GM23338 (cell line): Measurements from ENCODE around the gene EXOC7. TPM values are rescaled to one million over a fixed set of nuclear protein-coding genes. Genes with fewer than 3 reads are reported as not detected.

Experiments
- ATAC-seq: fragments of 200-7000 bp; cut with Tn5 transposase; 3 replicates; pipeline ENCODE4 v1.9.1; 2020
- DNase-seq: peaks from one replicate; pipeline ENCODE4 v3.0.0-alpha.2; 2015; ENCODE audit warnings: low spot score
- H2AFZ ChIP-seq: fragments of 200-600 bp; sonication (generic); 2 replicates; pipeline ENCODE4 v1.8.0; 2016; ENCODE audit warnings: antibody characterized with exemption, mild to moderate bottlenecking, moderate library complexity
- H3F3A ChIP-seq: fragments of 200-600 bp; sonication (generic); replicated peaks from 2 replicates; pipeline ENCODE4 v1.8.0; 2017; ENCODE audit warnings: antibody characterized with exemption, mixed run types, low read depth
- H3K27ac ChIP-seq: fragments of 200-600 bp; sonication (generic); 2 replicates; pipeline ENCODE4 v1.6.1; 2016; ENCODE audit warnings: low read depth
- H3K27me3 ChIP-seq: fragments of 200-600 bp; sonication (generic); 2 replicates; pipeline ENCODE4 v1.8.0; 2016; ENCODE audit warnings: mild to moderate bottlenecking, mixed run types, moderate library complexity; ENCODE audit not compliant: insufficient read depth
- H3K36me3 ChIP-seq: fragments of 200-600 bp; sonication (generic); 2 replicates; pipeline ENCODE4 v1.8.0; 2016; ENCODE audit warnings: mild to moderate bottlenecking; ENCODE audit not compliant: insufficient read depth
- H3K4me1 ChIP-seq: fragments of 200-600 bp; sonication (generic); 2 replicates; pipeline ENCODE4 v1.8.0; 2016; ENCODE audit warnings: mild to moderate bottlenecking, moderate library complexity; ENCODE audit not compliant: insufficient read depth
- H3K4me2 ChIP-seq: fragments of 200-600 bp; sonication (generic); 2 replicates; pipeline ENCODE4 v1.7.1; 2017; ENCODE audit warnings: mixed run types
- H3K4me3 ChIP-seq: fragments of 200-600 bp; sonication (generic); 2 replicates; pipeline ENCODE4 v1.6.1; 2016; ENCODE audit warnings: mixed run types
- H3K79me2 ChIP-seq: fragments of 200-600 bp; sonication (generic); replicated peaks from 2 replicates; pipeline ENCODE4 v1.8.0; 2017; ENCODE audit warnings: mild to moderate bottlenecking; ENCODE audit not compliant: insufficient read depth
- H3K9me2 ChIP-seq: fragments of 200-600 bp; sonication (generic); 2 replicates; pipeline ENCODE4 v1.8.0; 2017; ENCODE audit not compliant: insufficient read depth
- H4K20me1 ChIP-seq: fragments of 200-600 bp; sonication (generic); replicated peaks from 2 replicates; pipeline ENCODE4 v1.8.0; 2017; ENCODE audit warnings: mild to moderate bottlenecking; ENCODE audit not compliant: insufficient read depth
- H3K27ac Mint-ChIP-seq: 2 replicates; pipeline ENCODE4 v1.8.0; 2020; ENCODE audit warnings: inconsistent platforms, mild to moderate bottlenecking, moderate library complexity, mixed read lengths
- H3K27me3 Mint-ChIP-seq: 3 replicates; pipeline ENCODE4 v1.8.0; 2022; ENCODE audit warnings: low read depth, mild to moderate bottlenecking, moderate library complexity, mixed read lengths, inconsistent platforms; ENCODE audit not compliant: insufficient read depth, poor library complexity
- H3K36me3 Mint-ChIP-seq: 3 replicates; pipeline ENCODE4 v1.8.0; 2021; ENCODE audit warnings: low read depth, mild to moderate bottlenecking, inconsistent platforms, moderate library complexity, mixed read lengths
- H3K4me1 Mint-ChIP-seq: 3 replicates; pipeline ENCODE4 v1.8.0; 2020; ENCODE audit warnings: mild to moderate bottlenecking, inconsistent platforms, mixed read lengths
- H3K4me3 Mint-ChIP-seq: 3 replicates; pipeline ENCODE4 v1.8.0; 2021; ENCODE audit warnings: moderate library complexity, mild to moderate bottlenecking, inconsistent platforms, mixed read lengths
- H3K9me3 Mint-ChIP-seq: 3 replicates; pipeline ENCODE4 v1.8.0; 2020; ENCODE audit warnings: moderate library complexity, mild to moderate bottlenecking, inconsistent platforms, mixed read lengths
- CREB1 ChIP-seq: fragments of 250-450 bp; sonication (Bioruptor Pico); IDR thresholded peaks from 2 replicates; pipeline ENCODE4 v1.5.0; 2020; ENCODE audit warnings: low read depth, mild to moderate bottlenecking, moderate library complexity
- EZH2phosphoT487 ChIP-seq: fragments of 200-600 bp; sonication (generic); IDR thresholded peaks from one replicate; pipeline ENCODE4 v1.8.1; 2018; ENCODE audit warnings: antibody characterized with exemption; ENCODE audit not compliant: unreplicated experiment
- JUNB ChIP-seq: IDR thresholded peaks from one replicate; pipeline ENCODE4 v1.6.1; 2016; ENCODE audit warnings: antibody characterized with exemption; ENCODE audit not compliant: unreplicated experiment
- NANOG ChIP-seq: IDR thresholded peaks from 2 replicates; pipeline ENCODE4 v1.6.1; 2016; ENCODE audit warnings: antibody characterized with exemption, borderline replicate concordance
- POLR2AphosphoS5 ChIP-seq: IDR thresholded peaks from 2 replicates; pipeline ENCODE4 v1.6.1; 2016; ENCODE audit warnings: antibody characterized with exemption, low read depth
- STAT1 ChIP-seq: IDR thresholded peaks from one replicate; pipeline ENCODE4 v1.6.1; 2016; ENCODE audit warnings: antibody characterized with exemption; ENCODE audit not compliant: unreplicated experiment
- ZNF114 ChIP-seq: fragments of 250-450 bp; sonication (Bioruptor Pico); IDR thresholded peaks from 2 replicates; pipeline ENCODE4 v1.5.0; 2020; ENCODE audit warnings: mild to moderate bottlenecking, moderate library complexity
- polyA plus RNA-seq: library from polyadenylated mRNA; unstranded; fragments of >200 nt; fragmentation: Nextera tagmentation; extraction: Ambion mirVana; gene quantifications from 2 replicates; pipeline ENCODE4 v1.2.1, GENCODE V29; 2016
- total RNA-seq: library from RNA; depleted of rRNA; stranded (reverse); fragments of >200 nt; shearing (Covaris generic); gene quantifications from 2 replicates; pipeline ENCODE4 v1.2.3, GENCODE V29; 2014
- TF ChIP-seq, protein P1 (sequence below), 2 experiments: fragments of 200-600 bp in 1 of 2; sonication (generic) in 1 of 2; conservative IDR thresholded peaks; 2 replicates each; pipeline versions ENCODE4 v1.5.1 to v1.6.1; 2016 to 2017; ENCODE audit warnings: antibody characterized with exemption in 2 of 2, low read depth in 2 of 2, mild to moderate bottlenecking in 2 of 2, moderate library complexity in 1 of 2
- TF ChIP-seq, protein P2 (sequence below): fragments of 250-450 bp; sonication (Bioruptor Pico); IDR thresholded peaks from 2 replicates; pipeline ENCODE4 v1.5.0; 2020; ENCODE audit warnings: mild to moderate bottlenecking, moderate library complexity
- TF ChIP-seq, protein P3 (sequence below): IDR thresholded peaks from 2 replicates; pipeline ENCODE4 v1.6.1; 2016; ENCODE audit warnings: antibody characterized with exemption
- TF ChIP-seq, protein P4 (sequence below): IDR thresholded peaks from one replicate; pipeline ENCODE4 v1.6.1; 2018; ENCODE audit warnings: antibody characterized with exemption; ENCODE audit not compliant: unreplicated experiment

The EXOC7 gene
- total and polyA plus RNA-seq, 2 experiments from 2014 or later: 75.4 to 77.4 TPM

DNA sequence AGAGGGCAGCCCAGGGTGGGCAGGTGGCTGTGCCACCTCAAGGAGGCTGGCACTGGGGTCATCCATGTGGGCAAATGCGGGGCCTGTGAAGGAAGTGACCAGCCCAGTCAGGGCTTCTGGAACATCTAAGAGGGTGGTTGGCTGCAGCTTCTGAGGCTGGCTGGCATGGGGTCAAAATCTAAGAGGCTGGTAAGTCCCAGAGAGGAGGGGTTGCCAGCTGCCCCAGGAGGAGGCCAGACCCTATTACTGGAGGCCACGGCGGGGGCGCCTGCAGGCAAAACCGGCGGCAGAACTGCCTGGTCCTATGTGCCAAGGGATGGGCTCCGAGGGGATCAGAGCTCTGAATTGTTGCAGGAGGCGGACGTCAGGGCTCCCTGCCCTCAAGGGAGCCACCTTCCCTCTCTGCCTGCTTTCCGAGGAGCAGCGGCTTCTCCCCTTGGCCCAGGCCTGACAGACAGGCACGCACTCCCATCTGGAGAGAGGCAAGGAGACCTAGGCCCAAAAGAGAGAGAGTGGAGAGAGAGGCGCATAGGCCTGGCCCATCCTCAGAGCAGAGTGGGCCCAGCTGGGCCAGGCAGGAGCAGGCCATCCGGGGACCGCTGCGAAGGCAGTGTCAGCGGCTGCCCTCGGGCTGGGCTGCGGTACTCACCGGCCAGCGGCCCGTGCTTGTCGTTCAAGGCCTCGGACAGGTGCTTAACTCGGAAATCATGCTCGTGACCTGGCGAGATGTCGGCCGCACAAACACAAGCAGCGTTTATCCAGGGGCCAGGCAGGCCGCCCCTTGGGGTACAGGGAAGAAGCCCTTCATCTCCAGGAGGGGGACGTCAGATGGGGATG, 13.7 kb downstream of the EXOC7 start:
- Mint-ChIP-seq H3K27ac (no peak overlapping the region), H3K4me1 (no peaks in the 10 kb centered on the region)
- no peak for ATAC-seq

More for the DNA sequence above, 13.7 kb downstream of the EXOC7 start:
- Histone ChIP-seq H3K9me2 (no peaks in the 10 kb centered on the region), H3K4me2 (no peak overlapping the region), H3K27ac (no peak overlapping the region), H3K79me2 (no peaks in the 10 kb centered on the region), H3K36me3 (peaks cover 4% of the 10 kb centered on the region; the same call in 1 of the 2 replicates), H3K4me1 (no peaks in the 10 kb centered on the region), H4K20me1 (no peaks in the 10 kb centered on the region), H3K27me3 (no peaks in the 10 kb centered on the region), H2AFZ (no peak overlapping the region), H3F3A (no peaks in the 10 kb centered on the region), H3K4me3 (no peak overlapping the region)
- Mint-ChIP-seq H3K36me3 (peaks cover 65% of the 10 kb centered on the region), H3K4me3 (no peak overlapping the region), H3K9me3 (no peaks in the 10 kb centered on the region), H3K27me3 (peaks cover 7% of the 10 kb centered on the region)
- no peak for DNase-seq
- no peak for TF ChIP-seq CREB1 (CRISPR knock-in tag)
- TF ChIP-seq EZH2phosphoT487: no peak
- TF ChIP-seq POLR2AphosphoS5: no peak
- TF ChIP-seq, protein P1, sequence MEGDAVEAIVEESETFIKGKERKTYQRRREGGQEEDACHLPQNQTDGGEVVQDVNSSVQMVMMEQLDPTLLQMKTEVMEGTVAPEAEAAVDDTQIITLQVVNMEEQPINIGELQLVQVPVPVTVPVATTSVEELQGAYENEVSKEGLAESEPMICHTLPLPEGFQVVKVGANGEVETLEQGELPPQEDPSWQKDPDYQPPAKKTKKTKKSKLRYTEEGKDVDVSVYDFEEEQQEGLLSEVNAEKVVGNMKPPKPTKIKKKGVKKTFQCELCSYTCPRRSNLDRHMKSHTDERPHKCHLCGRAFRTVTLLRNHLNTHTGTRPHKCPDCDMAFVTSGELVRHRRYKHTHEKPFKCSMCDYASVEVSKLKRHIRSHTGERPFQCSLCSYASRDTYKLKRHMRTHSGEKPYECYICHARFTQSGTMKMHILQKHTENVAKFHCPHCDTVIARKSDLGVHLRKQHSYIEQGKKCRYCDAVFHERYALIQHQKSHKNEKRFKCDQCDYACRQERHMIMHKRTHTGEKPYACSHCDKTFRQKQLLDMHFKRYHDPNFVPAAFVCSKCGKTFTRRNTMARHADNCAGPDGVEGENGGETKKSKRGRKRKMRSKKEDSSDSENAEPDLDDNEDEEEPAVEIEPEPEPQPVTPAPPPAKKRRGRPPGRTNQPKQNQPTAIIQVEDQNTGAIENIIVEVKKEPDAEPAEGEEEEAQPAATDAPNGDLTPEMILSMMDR (conservative IDR thresholded peaks at IDR 0.05; ENCODE audit: low read depth in 2 of 2): no peak
- TF ChIP-seq STAT1: no peak
- no peak for TF ChIP-seq NANOG
- TF ChIP-seq, protein P2, sequence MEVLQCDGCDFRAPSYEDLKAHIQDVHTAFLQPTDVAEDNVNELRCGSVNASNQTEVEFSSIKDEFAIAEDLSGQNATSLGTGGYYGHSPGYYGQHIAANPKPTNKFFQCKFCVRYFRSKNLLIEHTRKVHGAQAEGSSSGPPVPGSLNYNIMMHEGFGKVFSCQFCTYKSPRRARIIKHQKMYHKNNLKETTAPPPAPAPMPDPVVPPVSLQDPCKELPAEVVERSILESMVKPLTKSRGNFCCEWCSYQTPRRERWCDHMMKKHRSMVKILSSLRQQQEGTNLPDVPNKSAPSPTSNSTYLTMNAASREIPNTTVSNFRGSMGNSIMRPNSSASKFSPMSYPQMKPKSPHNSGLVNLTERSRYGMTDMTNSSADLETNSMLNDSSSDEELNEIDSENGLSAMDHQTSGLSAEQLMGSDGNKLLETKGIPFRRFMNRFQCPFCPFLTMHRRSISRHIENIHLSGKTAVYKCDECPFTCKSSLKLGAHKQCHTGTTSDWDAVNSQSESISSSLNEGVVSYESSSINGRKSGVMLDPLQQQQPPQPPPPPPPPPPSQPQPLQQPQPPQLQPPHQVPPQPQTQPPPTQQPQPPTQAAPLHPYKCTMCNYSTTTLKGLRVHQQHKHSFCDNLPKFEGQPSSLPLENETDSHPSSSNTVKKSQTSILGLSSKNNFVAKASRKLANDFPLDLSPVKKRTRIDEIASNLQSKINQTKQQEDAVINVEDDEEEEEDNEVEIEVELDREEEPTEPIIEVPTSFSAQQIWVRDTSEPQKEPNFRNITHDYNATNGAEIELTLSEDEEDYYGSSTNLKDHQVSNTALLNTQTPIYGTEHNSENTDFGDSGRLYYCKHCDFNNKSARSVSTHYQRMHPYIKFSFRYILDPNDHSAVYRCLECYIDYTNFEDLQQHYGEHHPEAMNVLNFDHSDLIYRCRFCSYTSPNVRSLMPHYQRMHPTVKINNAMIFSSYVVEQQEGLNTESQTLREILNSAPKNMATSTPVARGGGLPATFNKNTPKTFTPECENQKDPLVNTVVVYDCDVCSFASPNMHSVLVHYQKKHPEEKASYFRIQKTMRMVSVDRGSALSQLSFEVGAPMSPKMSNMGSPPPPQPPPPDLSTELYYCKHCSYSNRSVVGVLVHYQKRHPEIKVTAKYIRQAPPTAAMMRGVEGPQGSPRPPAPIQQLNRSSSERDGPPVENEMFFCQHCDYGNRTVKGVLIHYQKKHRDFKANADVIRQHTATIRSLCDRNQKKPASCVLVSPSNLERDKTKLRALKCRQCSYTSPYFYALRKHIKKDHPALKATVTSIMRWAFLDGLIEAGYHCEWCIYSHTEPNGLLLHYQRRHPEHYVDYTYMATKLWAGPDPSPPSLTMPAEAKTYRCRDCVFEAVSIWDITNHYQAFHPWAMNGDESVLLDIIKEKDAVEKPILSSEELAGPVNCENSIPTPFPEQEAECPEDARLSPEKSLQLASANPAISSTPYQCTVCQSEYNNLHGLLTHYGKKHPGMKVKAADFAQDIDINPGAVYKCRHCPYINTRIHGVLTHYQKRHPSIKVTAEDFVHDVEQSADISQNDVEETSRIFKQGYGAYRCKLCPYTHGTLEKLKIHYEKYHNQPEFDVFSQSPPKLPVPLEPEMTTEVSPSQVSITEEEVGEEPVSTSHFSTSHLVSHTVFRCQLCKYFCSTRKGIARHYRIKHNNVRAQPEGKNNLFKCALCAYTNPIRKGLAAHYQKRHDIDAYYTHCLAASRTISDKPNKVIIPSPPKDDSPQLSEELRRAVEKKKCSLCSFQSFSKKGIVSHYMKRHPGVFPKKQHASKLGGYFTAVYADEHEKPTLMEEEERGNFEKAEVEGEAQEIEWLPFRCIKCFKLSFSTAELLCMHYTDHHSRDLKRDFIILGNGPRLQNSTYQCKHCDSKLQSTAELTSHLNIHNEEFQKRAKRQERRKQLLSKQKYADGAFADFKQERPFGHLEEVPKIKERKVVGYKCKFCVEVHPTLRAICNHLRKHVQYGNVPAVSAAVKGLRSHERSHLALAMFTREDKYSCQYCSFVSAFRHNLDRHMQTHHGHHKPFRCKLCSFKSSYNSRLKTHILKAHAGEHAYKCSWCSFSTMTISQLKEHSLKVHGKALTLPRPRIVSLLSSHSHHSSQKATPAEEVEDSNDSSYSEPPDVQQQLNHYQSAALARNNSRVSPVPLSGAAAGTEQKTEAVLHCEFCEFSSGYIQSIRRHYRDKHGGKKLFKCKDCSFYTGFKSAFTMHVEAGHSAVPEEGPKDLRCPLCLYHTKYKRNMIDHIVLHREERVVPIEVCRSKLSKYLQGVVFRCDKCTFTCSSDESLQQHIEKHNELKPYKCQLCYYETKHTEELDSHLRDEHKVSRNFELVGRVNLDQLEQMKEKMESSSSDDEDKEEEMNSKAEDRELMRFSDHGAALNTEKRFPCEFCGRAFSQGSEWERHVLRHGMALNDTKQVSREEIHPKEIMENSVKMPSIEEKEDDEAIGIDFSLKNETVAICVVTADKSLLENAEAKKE: no peak
- TF ChIP-seq, protein P3, sequence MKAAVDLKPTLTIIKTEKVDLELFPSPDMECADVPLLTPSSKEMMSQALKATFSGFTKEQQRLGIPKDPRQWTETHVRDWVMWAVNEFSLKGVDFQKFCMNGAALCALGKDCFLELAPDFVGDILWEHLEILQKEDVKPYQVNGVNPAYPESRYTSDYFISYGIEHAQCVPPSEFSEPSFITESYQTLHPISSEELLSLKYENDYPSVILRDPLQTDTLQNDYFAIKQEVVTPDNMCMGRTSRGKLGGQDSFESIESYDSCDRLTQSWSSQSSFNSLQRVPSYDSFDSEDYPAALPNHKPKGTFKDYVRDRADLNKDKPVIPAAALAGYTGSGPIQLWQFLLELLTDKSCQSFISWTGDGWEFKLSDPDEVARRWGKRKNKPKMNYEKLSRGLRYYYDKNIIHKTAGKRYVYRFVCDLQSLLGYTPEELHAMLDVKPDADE: no peak
- TF ChIP-seq, protein P4, sequence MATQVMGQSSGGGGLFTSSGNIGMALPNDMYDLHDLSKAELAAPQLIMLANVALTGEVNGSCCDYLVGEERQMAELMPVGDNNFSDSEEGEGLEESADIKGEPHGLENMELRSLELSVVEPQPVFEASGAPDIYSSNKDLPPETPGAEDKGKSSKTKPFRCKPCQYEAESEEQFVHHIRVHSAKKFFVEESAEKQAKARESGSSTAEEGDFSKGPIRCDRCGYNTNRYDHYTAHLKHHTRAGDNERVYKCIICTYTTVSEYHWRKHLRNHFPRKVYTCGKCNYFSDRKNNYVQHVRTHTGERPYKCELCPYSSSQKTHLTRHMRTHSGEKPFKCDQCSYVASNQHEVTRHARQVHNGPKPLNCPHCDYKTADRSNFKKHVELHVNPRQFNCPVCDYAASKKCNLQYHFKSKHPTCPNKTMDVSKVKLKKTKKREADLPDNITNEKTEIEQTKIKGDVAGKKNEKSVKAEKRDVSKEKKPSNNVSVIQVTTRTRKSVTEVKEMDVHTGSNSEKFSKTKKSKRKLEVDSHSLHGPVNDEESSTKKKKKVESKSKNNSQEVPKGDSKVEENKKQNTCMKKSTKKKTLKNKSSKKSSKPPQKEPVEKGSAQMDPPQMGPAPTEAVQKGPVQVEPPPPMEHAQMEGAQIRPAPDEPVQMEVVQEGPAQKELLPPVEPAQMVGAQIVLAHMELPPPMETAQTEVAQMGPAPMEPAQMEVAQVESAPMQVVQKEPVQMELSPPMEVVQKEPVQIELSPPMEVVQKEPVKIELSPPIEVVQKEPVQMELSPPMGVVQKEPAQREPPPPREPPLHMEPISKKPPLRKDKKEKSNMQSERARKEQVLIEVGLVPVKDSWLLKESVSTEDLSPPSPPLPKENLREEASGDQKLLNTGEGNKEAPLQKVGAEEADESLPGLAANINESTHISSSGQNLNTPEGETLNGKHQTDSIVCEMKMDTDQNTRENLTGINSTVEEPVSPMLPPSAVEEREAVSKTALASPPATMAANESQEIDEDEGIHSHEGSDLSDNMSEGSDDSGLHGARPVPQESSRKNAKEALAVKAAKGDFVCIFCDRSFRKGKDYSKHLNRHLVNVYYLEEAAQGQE: no peak
- no peak for TF ChIP-seq ZNF114 (CRISPR knock-in tag)
- TF ChIP-seq JUNB: no peak
